Measurements from ENCODE around the gene PTPRT.
"Not testable (repeated sequence)": the region's sequence is repeated elsewhere in the genome, so short reads cannot be mapped to it uniquely, and the experiment has no call there.

Gene PTPRT

DNA sequence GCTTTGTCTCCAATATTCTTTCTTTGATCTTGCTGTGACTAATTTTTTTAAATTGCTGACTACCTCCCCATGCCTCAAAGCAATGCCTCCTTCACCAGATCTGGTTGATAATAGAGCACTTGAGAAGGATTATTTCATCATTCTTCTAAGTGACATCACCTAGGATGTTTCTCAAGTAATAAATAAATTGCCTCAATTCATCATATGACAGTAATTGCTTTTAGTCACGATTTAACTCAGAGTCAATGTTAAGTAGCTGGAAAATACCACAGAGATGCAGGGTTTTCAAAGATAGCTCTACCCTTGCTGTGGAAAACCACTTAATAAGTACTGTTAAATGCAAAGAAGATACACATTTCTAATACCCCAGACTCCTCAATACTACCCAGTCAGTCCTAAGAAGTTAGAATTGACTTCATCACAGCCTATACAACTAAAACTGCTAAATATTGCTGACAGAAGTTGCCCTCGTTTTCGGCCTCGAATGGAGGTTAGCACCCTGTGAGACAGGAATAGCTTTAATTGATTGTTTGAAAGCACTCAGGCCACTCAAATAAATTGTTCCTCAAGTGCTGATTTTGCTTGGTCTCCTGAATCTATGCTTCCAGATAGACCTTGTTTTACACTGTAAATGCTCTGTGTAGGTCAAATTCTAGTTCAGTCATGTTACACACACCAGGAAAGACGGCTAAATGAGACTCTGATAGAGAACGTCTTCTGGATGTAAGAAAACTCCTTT, 931.0 kb downstream of the PTPRT start:
- no peak for DNase-seq

DNA sequence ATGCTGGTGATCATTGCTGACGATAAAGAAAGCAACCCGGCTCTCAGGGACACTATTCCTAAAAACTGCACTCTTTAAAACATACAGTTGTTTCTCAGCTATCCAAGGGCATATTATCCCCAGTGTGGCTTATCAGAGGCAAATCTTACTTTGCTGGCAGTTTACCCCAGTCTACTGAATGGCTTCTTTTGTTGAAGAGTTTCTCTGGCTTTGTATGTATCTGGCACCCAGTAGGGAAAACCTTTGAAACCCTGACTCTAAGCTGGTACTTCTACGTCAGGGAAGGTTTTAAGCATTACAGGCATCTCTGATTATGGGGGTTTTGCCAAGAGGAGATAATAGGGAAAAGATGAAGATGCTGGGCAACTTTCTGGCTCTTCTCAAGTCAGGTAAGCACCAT, 933.9 kb downstream of the PTPRT start:
- no peak for DNase-seq

DNA sequence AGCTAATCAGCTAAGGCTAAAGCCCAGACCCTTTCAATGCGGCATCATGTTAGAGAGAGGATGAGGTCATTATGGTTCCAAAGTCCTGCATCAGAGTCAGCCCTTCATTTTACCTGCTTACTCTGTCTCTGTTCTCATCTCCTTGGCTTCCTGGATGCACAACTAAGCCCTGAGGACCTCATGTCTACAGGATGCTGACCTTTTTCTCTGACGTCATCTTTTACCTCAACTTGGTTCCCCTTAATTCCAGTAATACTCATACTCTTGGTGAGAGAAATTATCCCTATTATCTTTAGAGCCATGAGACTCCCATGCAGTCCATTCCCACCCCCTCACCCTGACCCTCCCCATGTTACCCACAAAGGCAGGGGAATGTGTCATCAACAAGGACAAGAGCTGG, 935.0 kb downstream of the PTPRT start:
- DNase-seq, result no peak

DNA sequence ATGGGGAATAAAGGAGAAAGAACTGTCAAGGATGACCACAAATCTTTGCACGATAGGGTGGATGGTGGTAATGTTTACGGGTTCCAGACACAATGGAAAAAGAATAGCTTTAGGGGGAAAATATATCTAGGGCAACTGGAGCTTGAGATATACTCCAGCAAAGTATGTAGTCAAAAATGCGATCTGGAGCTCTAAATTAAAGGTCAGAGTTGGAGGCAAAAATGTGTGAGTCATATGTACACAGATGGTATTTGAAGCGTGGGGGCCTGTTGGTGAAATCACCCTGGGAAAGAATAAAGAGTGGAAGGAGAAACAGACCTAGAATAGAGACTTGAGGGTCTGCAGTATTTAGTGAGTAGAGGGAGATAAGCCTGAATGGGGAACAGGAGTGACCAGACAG, 937.6 kb downstream of the PTPRT start:
- DNase-seq, result no peak

DNA sequence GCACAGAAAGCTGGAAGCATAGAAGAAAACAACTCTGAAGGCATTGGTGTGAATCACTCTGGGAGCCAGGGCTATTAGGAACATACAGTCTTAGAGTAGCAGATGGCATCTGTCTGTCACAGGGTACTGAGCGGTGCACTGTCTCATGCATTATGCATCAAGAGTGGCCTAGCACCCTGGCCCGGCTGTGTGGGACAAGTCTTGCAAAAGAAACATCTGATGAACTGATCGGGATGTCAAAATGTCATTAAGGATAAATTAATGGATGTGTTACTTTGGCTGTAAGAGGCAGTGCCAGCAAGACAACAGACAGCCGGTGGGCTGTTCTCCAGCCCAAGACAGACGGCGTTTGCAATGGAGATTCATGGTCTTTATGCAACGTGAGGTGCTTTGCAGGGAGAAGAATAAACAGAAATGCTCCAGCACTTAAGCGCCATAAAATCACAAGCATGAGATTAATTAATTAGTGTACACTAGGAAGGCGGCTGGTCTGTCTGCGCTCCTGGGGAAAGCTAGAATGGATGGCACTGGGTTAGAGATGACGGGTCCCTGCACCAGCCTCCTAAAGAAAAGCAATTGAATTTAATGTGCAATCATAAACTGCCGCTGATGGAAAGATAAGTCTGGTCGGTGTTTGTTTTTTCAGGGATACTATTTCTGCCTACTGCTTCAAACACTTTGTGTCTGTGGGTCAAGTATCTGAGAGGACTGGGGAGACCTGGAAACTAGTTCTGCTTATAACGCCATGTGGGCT, 970.9 kb downstream of the PTPRT start:
- no peak for DNase-seq

DNA sequence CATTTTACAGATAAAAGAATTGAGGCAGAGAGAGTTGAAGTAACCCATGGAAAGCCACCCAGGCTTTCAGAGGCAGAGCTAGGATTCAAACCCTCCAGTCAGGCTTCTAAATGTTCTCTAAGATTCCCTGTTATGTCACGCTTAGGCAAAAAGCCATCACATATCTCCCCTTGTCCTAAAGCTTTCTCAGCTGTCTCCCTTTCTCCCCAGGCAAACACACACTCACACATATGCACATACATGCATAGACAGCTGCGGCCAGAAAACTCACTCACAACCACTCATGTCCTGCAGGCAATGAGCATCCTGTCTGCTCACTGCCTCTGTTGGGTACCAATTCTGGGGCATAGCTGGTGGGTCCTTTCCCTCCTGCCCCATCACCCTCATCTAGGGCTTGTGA, 975.6 kb downstream of the PTPRT start:
- no peak for DNase-seq

DNA sequence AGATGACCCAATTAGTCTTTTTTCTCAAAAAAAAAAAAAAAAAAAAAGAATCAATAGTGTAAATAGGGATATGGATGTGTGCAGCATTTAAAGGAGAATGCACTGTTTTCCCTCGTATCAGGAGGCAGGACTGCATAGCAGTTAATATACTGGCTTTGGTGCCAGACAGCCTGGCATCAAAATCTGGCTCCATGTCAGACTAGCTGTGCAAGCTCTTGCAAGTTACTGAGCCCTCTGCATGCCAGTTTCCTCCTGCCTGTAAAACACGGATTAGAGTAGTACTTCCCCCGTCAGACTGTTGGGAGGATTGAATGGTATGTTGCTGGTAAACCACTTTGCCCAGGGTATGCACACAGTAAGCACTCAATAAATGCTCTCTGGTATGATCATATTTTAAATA, 977.3 kb downstream of the PTPRT start:
- DNase-seq, result no peak

DNA sequence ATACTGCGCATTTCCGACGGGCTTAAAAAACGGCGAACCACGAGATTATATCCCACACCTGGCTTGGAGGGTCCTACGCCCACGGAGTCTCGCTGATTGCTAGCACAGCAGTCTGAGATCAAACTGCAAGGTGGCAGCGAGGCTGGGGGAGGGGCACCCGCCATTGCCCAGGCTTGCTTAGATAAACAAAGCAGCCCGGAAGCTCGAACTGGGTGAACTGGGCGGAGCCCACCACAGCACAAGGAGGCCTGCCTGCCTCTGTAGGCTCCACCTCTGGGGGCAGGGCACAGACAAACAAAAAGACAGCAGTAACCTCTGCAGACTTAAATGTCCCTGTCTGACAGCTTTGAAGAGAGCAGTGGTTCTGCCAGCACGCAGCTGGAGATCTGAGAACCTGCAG, 983.1 kb downstream of the PTPRT start:
- DNase-seq, result not testable (repeated sequence)

DNA sequence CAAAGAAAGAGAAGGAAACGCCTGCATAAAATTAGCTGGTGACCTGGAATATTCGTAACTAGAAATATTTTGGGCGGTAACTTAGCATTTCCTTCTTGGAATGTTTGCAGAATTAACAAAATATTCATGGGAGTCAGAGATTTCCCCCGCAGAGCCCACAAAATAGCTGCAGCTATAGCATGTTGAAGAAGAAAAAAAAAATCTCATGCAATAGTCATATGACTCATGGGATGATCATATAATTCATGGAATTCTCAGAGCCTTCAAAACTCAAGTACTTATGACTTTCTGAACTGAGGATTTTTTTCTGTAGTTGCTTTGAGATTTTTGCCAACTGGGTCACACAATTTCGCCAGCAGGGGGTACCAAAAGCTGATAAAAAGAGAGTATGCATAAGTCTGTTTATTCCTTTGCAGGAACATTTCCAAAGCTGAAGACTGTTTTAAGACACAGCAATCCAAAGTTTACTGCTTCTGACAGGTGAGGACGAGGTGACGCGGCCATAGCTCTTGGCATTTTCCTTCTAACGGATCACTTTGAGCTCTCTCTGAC, 985.5 kb downstream of the PTPRT start:
- DNase-seq, result no peak

DNA sequence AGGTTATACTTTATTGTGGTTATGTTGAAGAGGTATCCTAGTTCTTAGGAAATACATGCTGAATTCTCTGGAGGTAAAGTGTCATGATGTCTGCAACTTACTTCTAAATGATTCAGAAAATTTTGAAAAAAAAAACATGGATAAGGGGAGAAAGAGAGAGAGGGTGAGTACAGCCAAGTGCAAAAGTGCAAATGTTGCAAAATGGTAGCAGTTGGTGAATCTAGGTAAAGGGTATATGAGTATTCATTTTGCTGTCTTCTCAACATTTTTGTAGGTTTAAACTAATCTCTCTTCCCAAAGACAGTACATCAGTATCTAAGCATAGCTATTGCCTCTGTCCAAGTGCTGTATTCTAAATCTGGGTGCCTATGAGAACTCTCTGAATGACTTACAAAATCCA, 992.1 kb downstream of the PTPRT start:
- no peak for DNase-seq

DNA sequence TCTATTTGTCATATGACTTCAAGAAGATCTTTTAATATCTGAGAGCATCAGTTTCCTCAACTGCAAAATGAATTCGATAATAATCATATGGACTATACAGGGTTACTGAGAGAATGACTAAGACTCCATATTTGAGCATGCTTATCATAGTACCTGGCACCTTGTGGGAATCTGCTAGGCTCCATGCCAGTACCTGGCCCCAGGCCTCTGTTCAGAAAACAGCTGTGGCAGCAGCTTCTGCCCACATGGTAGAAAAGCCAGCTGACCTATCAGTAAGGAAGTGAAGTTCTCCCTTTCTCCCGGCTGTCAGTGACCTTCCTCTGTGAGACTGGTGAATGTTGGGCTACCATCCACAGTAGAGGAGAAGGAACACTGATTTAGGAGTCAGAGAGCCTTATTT, 996.6 kb downstream of the PTPRT start:
- no peak for DNase-seq

DNA sequence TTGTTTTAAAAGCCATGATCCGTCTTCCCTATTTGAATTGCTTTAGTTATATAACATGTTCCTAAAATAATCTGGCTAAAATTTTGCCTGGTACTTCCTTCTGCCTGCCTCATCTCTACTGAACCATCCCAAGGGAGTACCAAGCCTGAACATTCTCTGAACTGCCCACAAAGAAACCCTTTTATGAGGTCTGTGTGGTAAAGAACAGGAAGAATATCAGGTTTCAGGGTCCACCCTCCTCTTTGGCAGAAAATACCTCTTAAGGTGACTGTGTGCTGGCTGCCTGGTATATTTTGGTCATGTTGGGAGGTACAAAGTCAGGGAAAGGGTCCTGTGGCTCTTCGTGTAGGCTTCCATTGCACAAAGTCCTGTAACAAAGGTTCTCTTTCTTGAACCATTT, 997.4 kb downstream of the PTPRT start:
- DNase-seq, result no peak

DNA sequence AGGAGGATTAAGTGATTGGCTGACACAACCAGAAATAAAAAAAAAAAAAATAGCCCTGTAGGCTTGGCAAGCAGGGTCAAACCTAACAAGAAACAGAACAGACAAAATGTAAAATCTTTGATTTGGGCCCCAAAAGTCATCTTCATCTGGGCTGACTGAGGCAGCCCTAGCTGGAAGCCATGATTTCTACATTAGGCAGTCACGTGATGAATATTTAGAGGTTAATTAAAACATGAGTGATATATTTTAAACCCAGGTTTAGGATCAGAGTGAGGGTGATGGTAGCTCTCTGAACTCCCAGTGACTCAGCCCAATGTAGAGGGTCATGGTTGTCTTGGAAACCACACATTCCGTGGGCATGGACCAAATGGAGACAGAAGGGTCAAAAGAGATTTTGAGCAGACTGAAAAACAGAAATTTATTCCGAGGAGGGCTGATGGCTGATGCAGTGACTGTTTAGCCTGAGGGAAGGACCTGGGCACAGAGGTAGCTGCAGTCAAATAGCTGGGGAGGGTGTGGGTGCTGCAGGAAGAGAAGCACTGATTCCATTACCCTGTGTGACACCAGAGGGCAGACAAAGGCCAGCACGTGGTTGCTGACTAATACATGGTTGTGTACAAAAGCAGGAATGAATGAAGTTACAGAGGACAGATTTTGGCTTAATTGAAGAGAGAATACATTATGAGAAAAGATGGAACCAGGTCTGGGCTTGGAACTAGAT, 998.4 kb downstream of the PTPRT start:
- DNase-seq, result no peak

DNA sequence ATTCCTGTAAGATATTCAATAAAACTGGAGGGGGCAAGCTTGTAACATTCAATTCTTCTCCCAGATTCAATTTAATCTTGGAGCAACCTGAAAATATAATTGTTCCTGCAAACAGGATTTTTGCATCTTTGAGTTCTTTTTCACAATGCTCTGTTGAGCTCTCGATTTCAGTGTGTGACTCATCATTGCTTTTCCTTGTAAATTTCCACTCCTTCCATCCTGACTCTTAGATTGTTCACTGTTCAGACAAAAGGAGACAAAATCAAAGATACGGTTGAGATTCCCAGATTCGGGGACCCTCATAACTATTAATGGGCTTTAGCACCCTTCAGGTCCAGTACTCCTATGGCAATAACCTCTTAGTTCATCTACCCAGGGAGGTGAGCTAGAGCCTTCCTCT, 999.6 kb downstream of the PTPRT start:
- no peak for DNase-seq

DNA sequence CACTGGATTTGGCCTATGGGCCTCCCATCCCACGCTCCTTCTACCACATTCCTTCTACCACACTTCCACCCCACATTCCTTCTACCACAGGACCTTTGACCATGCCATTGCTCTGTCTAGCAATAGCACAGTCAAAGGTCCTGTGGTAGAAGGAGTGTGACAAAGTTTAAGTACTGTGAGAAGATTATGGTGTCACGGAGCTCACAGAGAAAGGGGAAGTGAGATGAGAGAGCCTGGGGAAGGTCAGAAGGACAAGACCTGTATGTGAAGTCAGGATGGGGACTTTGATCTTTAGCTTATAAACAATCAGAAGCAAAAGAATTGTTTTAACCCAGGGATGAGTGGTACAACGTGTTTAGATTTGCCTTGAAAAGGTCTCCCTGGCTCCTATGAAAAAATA, 1003.4 kb downstream of the PTPRT start:
- DNase-seq, result no peak

DNA sequence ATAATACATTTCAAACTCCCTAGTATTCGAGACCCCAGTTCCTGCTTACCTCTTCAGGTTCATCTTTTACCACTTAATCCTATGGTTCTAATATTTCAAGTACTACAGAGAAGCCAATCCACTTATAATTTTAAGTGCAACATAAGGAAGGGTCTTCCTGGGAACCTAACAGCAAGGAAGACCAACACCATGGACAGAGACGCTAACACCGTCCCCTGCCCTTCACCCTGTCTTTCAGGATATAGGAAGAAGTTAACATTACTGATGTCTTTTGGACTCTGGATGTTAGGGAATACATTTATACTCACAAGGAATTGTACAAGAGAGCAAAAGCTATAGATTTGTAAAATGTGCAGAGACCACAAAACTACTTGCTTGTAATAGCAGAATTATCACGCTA, 1006.6 kb downstream of the PTPRT start:
- DNase-seq, result no peak

DNA sequence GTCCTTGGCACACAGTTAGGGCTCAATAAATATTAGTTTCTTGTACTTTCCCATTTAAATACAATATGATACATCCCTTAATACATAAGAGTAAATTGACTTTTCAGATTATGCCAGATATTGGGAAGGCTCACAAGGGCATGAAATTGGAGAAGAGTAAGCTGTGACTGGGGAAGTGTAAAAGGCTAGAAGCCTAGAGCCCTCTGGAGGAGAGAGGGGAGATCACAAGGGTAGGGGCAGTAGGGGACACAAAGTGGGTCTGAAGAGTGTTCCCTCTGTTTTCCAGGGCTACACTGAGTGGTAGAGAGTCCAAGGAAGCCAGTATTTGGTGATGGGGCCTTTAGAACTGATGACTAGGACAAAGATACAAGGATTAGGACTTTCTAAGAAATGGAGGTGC, 1008.6 kb downstream of the PTPRT start:
- DNase-seq, result no peak

DNA sequence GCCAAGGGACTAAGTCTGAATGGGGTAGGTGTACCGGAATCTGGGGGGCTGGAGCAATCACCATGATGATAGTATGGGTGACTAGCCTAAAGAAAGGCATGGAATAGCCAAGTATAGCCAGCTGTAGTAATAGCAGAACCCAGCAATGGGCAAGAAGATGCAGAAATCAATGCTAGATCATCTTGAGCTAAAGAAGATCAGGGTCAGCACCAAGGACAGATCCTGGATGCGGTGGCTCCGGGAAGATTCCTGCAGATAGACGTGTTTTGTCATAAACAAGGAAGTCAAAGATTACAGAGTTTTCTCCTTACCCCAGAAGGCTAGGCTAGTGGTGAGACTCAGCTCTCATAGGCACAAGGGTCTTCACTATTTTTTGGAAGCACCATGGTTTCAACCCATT, 1009.9 kb downstream of the PTPRT start:
- DNase-seq, result no peak

DNA sequence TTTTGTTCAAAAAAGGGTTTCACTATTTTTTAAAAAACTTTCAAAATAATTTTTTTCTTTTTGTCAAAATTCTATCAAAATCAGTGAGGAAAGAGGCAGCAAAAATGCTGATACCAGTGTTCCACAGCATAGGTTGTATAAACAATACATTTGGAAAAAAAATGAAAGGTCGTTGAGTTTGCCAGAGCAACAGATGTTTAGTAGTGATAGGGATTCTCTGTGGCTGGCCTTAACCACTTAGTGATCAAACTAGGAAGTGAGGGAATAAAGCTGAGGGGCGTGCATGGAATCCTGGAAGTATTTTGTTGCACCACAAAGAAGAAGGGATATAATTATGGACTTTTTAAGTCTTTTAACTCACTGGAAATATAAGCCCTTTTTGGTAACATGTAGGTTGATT, 1016.3 kb downstream of the PTPRT start:
- DNase-seq, result no peak

DNA sequence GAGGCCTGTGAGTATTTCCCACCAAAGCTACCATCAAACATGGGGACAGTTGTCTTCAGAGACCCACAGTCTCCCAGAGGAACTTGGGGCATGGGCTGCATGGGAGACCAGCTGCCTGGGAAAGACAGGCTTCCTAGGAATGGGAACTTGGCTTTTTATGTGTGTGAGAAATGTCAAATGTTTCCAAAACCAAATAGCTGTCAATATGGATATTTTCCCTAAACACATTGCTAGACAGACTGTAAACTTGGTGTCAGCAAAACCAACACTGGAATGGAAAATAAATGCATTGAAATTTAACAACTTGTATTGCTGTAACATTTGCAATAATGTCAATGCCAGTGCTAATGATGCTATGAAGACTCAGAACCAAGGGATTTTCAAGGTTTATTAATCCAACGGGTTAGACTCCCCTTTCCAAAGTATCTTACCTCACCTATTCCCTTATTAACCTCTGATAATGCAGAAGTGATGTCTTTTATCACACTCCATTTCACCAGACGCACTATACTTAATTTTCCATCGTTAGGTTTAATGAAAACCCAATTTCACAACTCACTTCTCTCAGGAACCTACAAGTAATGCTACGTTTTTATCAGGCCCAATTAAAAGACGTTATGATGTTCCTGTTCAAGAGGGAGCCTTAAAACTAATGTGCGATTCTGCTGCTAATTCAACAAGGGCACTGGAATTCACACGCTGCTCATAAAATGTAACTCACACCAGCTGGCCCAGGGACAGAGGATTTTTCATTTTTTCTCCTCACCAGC, 1025.4 kb downstream of the PTPRT start:
- DNase-seq, result no peak

DNA sequence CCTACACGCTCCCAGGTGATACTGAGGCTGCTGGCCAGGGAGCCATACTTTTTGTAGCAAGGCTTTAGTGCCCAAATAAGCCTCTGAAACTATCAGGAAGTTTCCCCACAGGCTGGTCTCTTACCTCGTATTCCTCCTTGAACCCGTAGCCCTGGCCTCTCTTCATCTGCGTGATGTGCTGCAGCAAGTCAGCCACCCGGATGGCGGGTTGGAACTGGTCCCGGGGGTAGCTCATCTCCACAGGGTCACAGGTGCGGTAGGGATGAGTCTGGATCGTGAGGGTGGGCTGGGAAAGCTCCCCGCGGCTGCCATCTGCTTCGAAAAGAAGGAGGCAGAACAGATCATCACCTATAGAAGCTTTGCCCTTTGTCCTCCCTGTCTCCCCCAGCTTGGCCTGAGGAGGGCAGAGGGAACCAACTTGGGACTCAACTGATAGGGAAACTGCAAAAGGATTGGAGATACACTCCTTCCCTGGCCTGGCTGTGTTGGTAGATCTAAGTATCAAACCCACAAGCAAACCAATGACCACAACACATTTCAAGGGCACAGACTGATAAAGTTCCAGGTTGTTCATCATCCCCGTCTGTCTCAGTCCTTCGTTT, 1028.4 kb downstream of the PTPRT start:
- no peak for DNase-seq

DNA sequence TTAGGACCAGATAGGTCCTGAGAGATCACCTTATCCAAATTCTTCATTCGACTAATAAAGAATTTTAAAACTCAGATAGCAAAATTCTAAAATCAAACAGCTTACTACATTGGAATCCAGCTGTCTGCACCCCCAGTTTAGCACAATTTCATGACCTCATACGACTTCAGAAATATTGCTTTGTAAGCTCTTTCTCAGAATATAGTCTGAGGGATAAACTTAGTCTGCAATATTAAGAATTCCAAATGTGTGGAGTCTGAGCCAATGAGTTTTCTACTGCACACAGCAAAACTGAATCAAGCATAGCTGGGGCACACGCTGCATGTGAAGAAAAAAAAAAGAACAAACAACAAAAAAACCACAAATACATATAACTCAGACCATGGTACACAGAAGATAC, 1029.9 kb downstream of the PTPRT start:
- DNase-seq, result no peak

DNA sequence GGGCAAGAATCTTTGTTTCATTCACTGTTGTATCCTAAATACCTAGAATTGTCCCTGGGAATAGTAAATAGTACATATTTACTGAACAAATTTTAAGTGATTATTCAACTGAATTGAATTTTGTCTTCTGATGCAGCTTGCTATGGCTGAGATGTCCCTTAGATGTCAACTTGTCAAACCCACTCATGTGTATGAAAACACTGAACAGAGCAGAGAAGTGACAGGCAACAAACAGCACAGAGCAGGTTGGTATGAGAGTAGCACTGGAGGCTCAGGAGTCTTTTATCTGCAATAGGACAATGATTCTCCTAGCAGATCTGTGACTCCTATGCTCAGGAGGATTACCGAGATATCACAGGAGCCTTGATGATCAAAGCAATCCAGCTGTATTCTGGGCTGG, 1031.4 kb downstream of the PTPRT start:
- no peak for DNase-seq

Measured in stimulated activated CD4-positive, alpha-beta T cell treated with anti-CD3 and anti-CD28 coated beads, Interleukin-2, amount 100 ng/mL, for 24 hours (primary cell).